WTC11 (cell line): ENCODE measurements around the gene ANO2. TPM values are rescaled to one million over a fixed set of nuclear protein-coding genes. Genes with fewer than 3 reads are reported as not detected.

ENCODE experiments used
- ATAC-seq: fragments of 200-7000 bp; cut with Tn5 transposase; 2 replicates; pipeline ENCODE4 v1.10.0; 2021; ENCODE audit warnings: mild to moderate bottlenecking, moderate library complexity
- CTCF ChIA-PET: fragments of 300-600 bp; sonication (Branson Sonifier 250); formaldehyde crosslinking; loops from one replicate; lab custom pipeline; 2021; ENCODE audit warnings: antibody characterized with exemption; lab: Charles Lee
- POLR2A ChIA-PET: fragments of 350-600 bp; sonication (Branson Sonifier 250); formaldehyde crosslinking; loops from one replicate; lab custom pipeline; 2021; ENCODE audit warnings: antibody characterized with exemption; lab: Charles Lee
- DNase-seq: peaks from one replicate; pipeline ENCODE4 v3.0.0; 2021; ENCODE audit warnings: low spot score
- H3K27ac Mint-ChIP-seq: 2 replicates; pipeline ENCODE4 v1.8.0; 2021; ENCODE audit warnings: mixed read lengths
- H3K27me3 Mint-ChIP-seq: 2 replicates; pipeline ENCODE4 v1.8.0; 2021; ENCODE audit warnings: low read depth, mild to moderate bottlenecking, moderate library complexity, mixed read lengths
- H3K36me3 Mint-ChIP-seq: 2 replicates; pipeline ENCODE4 v1.8.0; 2021; ENCODE audit warnings: mixed read lengths
- H3K4me1 Mint-ChIP-seq: 2 replicates; pipeline ENCODE4 v1.8.0; 2022; ENCODE audit warnings: mixed read lengths
- H3K4me3 Mint-ChIP-seq: 2 replicates; pipeline ENCODE4 v1.8.0; 2021; ENCODE audit warnings: mild to moderate bottlenecking, moderate library complexity, mixed read lengths
- H3K9me3 Mint-ChIP-seq: 2 replicates; pipeline ENCODE4 v1.8.0; 2021; ENCODE audit warnings: mixed read lengths
- CBFB ChIP-seq: sonication (generic); formaldehyde crosslinking; IDR thresholded peaks from 2 replicates; pipeline ENCODE4 v1.8.1; 2022; ENCODE audit warnings: mild to moderate bottlenecking, low read depth, missing genetic modification reagents
- ETV6 ChIP-seq: sonication (generic); formaldehyde crosslinking; IDR thresholded peaks from 2 replicates; pipeline ENCODE4 v1.8.1; 2022; ENCODE audit warnings: mild to moderate bottlenecking, missing genetic modification reagents
- GRHL2 ChIP-seq: fragments of 250-450 bp; sonication (Bioruptor Pico); IDR thresholded peaks from 2 replicates; pipeline ENCODE4 v1.8.0; 2022; ENCODE audit warnings: mild to moderate bottlenecking, moderate library complexity; ENCODE audit not compliant: insufficient replicate concordance, severe bottlenecking
- IRF1 ChIP-seq: sonication (generic); formaldehyde crosslinking; IDR thresholded peaks from 2 replicates; pipeline ENCODE4 v1.8.0; 2023; ENCODE audit warnings: missing genetic modification reagents
- JUN ChIP-seq: sonication (generic); formaldehyde crosslinking; IDR thresholded peaks from 2 replicates; pipeline ENCODE4 v1.8.0; 2023; ENCODE audit warnings: mild to moderate bottlenecking, missing genetic modification reagents
- NFE2L1 ChIP-seq: sonication (generic); formaldehyde crosslinking; IDR thresholded peaks from 2 replicates; pipeline ENCODE4 v1.8.1; 2023; ENCODE audit warnings: missing genetic modification reagents
- NFYB ChIP-seq: sonication (generic); formaldehyde crosslinking; conservative IDR thresholded peaks from 2 replicates; pipeline ENCODE4 v1.8.0; 2022; ENCODE audit warnings: low read depth, missing genetic modification reagents
- PRRX2 ChIP-seq: fragments of 250-450 bp; sonication (Bioruptor Pico); IDR thresholded peaks from 2 replicates; pipeline ENCODE4 v1.8.0; 2021; ENCODE audit warnings: mild to moderate bottlenecking
- RELA ChIP-seq: sonication (generic); formaldehyde crosslinking; IDR thresholded peaks from 2 replicates; pipeline ENCODE4 v1.8.1; 2022; ENCODE audit warnings: missing genetic modification reagents, mild to moderate bottlenecking, borderline replicate concordance
- USF2 ChIP-seq: sonication (generic); formaldehyde crosslinking; IDR thresholded peaks from 2 replicates; pipeline ENCODE4 v1.8.1; 2023; ENCODE audit warnings: mild to moderate bottlenecking, missing genetic modification reagents, moderate library complexity
- ZNF121 ChIP-seq: sonication (generic); formaldehyde crosslinking; IDR thresholded peaks from 2 replicates; pipeline ENCODE4 v1.8.0; 2023; ENCODE audit warnings: missing genetic modification reagents
- ZNF263 ChIP-seq: sonication (generic); formaldehyde crosslinking; IDR thresholded peaks from 2 replicates; pipeline ENCODE4 v1.8.1; 2022; ENCODE audit warnings: low read depth, mild to moderate bottlenecking, moderate library complexity, missing genetic modification reagents
- ZNF396 ChIP-seq: fragments of 250-450 bp; sonication (Bioruptor Pico); IDR thresholded peaks from 2 replicates; pipeline ENCODE4 v1.8.0; 2021; ENCODE audit warnings: mild to moderate bottlenecking, moderate library complexity, borderline replicate concordance
- ZNF532 ChIP-seq: fragments of 250-450 bp; sonication (Bioruptor Pico); IDR thresholded peaks from 2 replicates; pipeline ENCODE4 v1.9.0; 2021; ENCODE audit warnings: mild to moderate bottlenecking, borderline replicate concordance
- total RNA-seq: library from RNA; stranded (reverse); gene quantifications from 3 replicates; pipeline ENCODE4 v1.2.3, GENCODE V29; 2021
- TF ChIP-seq, protein P1 (sequence below): sonication (generic); formaldehyde crosslinking; IDR thresholded peaks from 2 replicates; pipeline ENCODE4 v1.8.0; 2023; ENCODE audit warnings: missing genetic modification reagents, mild to moderate bottlenecking, borderline replicate concordance
- TF ChIP-seq, protein P2 (sequence below): fragments of 250-450 bp; sonication (Bioruptor Pico); IDR thresholded peaks from 2 replicates; pipeline ENCODE4 v1.9.0; 2021; ENCODE audit warnings: moderate library complexity, mild to moderate bottlenecking, inconsistent platforms, borderline replicate concordance
- TF ChIP-seq, protein P3 (sequence below): sonication (generic); formaldehyde crosslinking; IDR thresholded peaks from 2 replicates; pipeline ENCODE4 v1.8.0; 2023; ENCODE audit warnings: mild to moderate bottlenecking, missing genetic modification reagents
- TF ChIP-seq, protein P4 (sequence below): sonication (generic); formaldehyde crosslinking; IDR thresholded peaks from 2 replicates; pipeline ENCODE4 v1.8.1; 2023; ENCODE audit warnings: mild to moderate bottlenecking, missing genetic modification reagents

The ANO2 gene
- total RNA-seq, 1 experiment from 2014 or later = 2.8 TPM

- DNase-seq = no peak
- TF ChIP-seq, protein P1, sequence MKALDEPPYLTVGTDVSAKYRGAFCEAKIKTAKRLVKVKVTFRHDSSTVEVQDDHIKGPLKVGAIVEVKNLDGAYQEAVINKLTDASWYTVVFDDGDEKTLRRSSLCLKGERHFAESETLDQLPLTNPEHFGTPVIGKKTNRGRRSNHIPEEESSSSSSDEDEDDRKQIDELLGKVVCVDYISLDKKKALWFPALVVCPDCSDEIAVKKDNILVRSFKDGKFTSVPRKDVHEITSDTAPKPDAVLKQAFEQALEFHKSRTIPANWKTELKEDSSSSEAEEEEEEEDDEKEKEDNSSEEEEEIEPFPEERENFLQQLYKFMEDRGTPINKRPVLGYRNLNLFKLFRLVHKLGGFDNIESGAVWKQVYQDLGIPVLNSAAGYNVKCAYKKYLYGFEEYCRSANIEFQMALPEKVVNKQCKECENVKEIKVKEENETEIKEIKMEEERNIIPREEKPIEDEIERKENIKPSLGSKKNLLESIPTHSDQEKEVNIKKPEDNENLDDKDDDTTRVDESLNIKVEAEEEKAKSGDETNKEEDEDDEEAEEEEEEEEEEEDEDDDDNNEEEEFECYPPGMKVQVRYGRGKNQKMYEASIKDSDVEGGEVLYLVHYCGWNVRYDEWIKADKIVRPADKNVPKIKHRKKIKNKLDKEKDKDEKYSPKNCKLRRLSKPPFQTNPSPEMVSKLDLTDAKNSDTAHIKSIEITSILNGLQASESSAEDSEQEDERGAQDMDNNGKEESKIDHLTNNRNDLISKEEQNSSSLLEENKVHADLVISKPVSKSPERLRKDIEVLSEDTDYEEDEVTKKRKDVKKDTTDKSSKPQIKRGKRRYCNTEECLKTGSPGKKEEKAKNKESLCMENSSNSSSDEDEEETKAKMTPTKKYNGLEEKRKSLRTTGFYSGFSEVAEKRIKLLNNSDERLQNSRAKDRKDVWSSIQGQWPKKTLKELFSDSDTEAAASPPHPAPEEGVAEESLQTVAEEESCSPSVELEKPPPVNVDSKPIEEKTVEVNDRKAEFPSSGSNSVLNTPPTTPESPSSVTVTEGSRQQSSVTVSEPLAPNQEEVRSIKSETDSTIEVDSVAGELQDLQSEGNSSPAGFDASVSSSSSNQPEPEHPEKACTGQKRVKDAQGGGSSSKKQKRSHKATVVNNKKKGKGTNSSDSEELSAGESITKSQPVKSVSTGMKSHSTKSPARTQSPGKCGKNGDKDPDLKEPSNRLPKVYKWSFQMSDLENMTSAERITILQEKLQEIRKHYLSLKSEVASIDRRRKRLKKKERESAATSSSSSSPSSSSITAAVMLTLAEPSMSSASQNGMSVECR (CRISPR knock-in tag) = no peak
- no peak for TF ChIP-seq PRRX2
- TF ChIP-seq ETV6 (CRISPR knock-in tag) = no peak
- no peak for TF ChIP-seq NFE2L1 (CRISPR knock-in tag)
- no peak for TF ChIP-seq IRF1 (CRISPR knock-in tag)
- TF ChIP-seq ZNF121 (CRISPR knock-in tag) = no peak
- no peak for TF ChIP-seq JUN (CRISPR knock-in tag)
- no peak for TF ChIP-seq USF2 (CRISPR knock-in tag)
- TF ChIP-seq RELA = no peak
- no peak for TF ChIP-seq GRHL2
- TF ChIP-seq CBFB = no peak
- TF ChIP-seq, protein P2, sequence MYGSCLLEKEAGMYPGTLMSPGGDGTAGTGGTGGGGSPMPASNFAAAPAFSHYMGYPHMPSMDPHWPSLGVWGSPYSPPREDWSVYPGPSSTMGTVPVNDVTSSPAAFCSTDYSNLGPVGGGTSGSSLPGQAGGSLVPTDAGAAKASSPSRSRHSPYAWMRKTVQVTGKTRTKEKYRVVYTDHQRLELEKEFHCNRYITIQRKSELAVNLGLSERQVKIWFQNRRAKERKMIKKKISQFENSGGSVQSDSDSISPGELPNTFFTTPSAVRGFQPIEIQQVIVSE = no peak
- TF ChIP-seq, protein P3, sequence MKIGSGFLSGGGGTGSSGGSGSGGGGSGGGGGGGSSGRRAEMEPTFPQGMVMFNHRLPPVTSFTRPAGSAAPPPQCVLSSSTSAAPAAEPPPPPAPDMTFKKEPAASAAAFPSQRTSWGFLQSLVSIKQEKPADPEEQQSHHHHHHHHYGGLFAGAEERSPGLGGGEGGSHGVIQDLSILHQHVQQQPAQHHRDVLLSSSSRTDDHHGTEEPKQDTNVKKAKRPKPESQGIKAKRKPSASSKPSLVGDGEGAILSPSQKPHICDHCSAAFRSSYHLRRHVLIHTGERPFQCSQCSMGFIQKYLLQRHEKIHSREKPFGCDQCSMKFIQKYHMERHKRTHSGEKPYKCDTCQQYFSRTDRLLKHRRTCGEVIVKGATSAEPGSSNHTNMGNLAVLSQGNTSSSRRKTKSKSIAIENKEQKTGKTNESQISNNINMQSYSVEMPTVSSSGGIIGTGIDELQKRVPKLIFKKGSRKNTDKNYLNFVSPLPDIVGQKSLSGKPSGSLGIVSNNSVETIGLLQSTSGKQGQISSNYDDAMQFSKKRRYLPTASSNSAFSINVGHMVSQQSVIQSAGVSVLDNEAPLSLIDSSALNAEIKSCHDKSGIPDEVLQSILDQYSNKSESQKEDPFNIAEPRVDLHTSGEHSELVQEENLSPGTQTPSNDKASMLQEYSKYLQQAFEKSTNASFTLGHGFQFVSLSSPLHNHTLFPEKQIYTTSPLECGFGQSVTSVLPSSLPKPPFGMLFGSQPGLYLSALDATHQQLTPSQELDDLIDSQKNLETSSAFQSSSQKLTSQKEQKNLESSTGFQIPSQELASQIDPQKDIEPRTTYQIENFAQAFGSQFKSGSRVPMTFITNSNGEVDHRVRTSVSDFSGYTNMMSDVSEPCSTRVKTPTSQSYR (CRISPR knock-in tag) = no peak
- TF ChIP-seq, all 79 proteins: peak for 0
- no peaks in the 10 kb centered on the region for H3K9me3 Mint-ChIP-seq
- no peaks in the 10 kb centered on the region for H3K27me3 Mint-ChIP-seq
- ATAC-seq = no peak
- no peak overlapping the region for H3K27ac Mint-ChIP-seq
- CTCF ChIA-PET = interaction anchor here (1.2 kb wide), 1 partner anchor 72 kb away, joined by 5 read pairs; no protein-coding TSS in a partner anchor
- no peaks in the 10 kb centered on the region for H3K4me1 Mint-ChIP-seq
- POLR2A ChIA-PET = no interaction called here
- H3K4me3 Mint-ChIP-seq = no peak overlapping the region
- H3K36me3 Mint-ChIP-seq = peaks cover 2% of the 10 kb centered on the region; the same call in 1 of the 2 replicates
Measured at GRCh38 chr12:5916785-5917290, 28.2 kb downstream of the ANO2 start.

DNA sequence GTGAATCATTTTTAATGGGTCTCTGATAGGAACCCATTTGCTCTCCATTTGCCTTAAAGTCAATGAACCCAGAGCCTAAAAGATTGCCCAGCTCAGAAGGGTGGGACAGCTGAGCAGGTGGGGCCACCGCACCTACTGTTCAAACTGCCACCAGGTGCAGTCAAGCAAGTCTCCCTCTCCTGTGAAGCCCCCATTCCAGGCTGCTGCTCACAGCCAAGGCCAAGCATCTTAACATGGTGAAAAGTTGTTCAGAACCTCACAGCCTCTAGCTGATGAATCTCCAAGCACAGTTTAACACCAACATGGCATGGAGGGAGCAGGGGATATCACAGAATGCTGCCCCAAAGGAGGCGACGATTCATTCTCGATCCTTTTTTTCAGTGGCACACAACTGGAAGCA, 29.5 kb downstream of the ANO2 start:
- Mint-ChIP-seq H3K27ac (no peak overlapping the region), H3K4me3 (no peak overlapping the region), H3K9me3 (no peaks in the 10 kb centered on the region), H3K36me3 (no peaks in the 10 kb centered on the region), H3K4me1 (no peaks in the 10 kb centered on the region), H3K27me3 (no peaks in the 10 kb centered on the region)
- DNase-seq (no peak), ATAC-seq (no peak)
- ChIA-PET CTCF (interaction anchor here (1.2 to 2.8 kb wide), 2 partner anchors 73 to 122 kb away, joined by 5 to 20 read pairs; no protein-coding TSS in a partner anchor), POLR2A (no interaction called here)
- TF ChIP-seq, protein P4, sequence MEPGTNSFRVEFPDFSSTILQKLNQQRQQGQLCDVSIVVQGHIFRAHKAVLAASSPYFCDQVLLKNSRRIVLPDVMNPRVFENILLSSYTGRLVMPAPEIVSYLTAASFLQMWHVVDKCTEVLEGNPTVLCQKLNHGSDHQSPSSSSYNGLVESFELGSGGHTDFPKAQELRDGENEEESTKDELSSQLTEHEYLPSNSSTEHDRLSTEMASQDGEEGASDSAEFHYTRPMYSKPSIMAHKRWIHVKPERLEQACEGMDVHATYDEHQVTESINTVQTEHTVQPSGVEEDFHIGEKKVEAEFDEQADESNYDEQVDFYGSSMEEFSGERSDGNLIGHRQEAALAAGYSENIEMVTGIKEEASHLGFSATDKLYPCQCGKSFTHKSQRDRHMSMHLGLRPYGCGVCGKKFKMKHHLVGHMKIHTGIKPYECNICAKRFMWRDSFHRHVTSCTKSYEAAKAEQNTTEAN (CRISPR knock-in tag) = no peak
- TF ChIP-seq NFYB (CRISPR knock-in tag) = no peak
- no peak for TF ChIP-seq ZNF532
- TF ChIP-seq ZNF263 = no peak
- no peak for TF ChIP-seq ZNF396 (CRISPR knock-in tag)
